Measurements from ENCODE around the gene ANP32D.
"Not testable (repeated sequence)": the region's sequence is repeated elsewhere in the genome, so short reads cannot be mapped to it uniquely, and the experiment has no call there.

ANP32D gene

GRCh38 chr12:48472259-48472658, at the start of gene ANP32D:
ANP32D (plus strand) TSS chr12:48472559; CDS start chr12:48472665, 106 bp downstream.
- H3K9me3 ChIP-seq (ENCODE audit: control insufficient read depth, insufficient read depth, low read depth, low read length), result no peaks in the 10 kb centered on the region
- no peak within 1 kb of the TSS for H3K4me3 ChIP-seq (ENCODE audit: low read depth, low read length)
- ChIA-PET CTCF (no interaction called here), POLR2A (no interaction called here)
- H3K27ac ChIP-seq (ENCODE audit: extremely low read depth, low read depth, low read length), result no peak within 1 kb of the TSS
- H3K36me3 ChIP-seq (ENCODE audit: control insufficient read depth in 2 of 2, insufficient read depth in 1 of 2, low read length in 2 of 2), result no peaks in the 10 kb centered on the region
- TF ChIP-seq ZNF654 (tag by site-specific recombination; IDR thresholded peaks at IDR 0.05; ENCODE audit: low read depth) (no peak), ZNF837 (tag by site-specific recombination; IDR thresholded peaks at IDR 0.05) (no peak), ZFP69B (tag by site-specific recombination; IDR thresholded peaks at IDR 0.05) (no peak), ZNF623 (tag by site-specific recombination; IDR thresholded peaks at IDR 0.05) (no peak), IKZF3 (tag by site-specific recombination; IDR thresholded peaks at IDR 0.05) (no peak), ZNF521 (tag by site-specific recombination; IDR thresholded peaks at IDR 0.05) (no peak), ZNF555 (tag by site-specific recombination; conservative IDR thresholded peaks at IDR 0.05) (no peak), WT1 (tag by site-specific recombination; IDR thresholded peaks at IDR 0.05) (no peak), ZNF23 (tag by site-specific recombination; IDR thresholded peaks at IDR 0.05; ENCODE audit: borderline replicate concordance) (no peak)
- no peaks in the 10 kb centered on the region for H3K4me1 ChIP-seq (ENCODE audit: control insufficient read depth, insufficient read depth, low read length)

- CTCF ChIA-PET, result no interaction called here
- H3K4me1 ChIP-seq (ENCODE audit: control insufficient read depth, insufficient read depth, low read length), result no peaks in the 10 kb centered on the region
- no peaks in the 10 kb centered on the region for H3K36me3 ChIP-seq (ENCODE audit: control insufficient read depth in 2 of 2, insufficient read depth in 1 of 2, low read length in 2 of 2)
- H3K9me3 ChIP-seq (ENCODE audit: control insufficient read depth, insufficient read depth, low read depth, low read length), result no peaks in the 10 kb centered on the region
- H3K4me3 ChIP-seq (ENCODE audit: low read depth, low read length), result no peak overlapping the region
- no peak overlapping the region for H3K27ac ChIP-seq (ENCODE audit: extremely low read depth, low read depth, low read length)
- TF ChIP-seq HOXA7 (CRISPR knock-in tag; IDR thresholded peaks at IDR 0.05; ENCODE audit: borderline replicate concordance), result no peak
- TF ChIP-seq PBX3 (CRISPR knock-in tag; IDR thresholded peaks at IDR 0.05), result no peak
- no peak for TF ChIP-seq ZNF645 (tag by site-specific recombination; IDR thresholded peaks at IDR 0.05)
- TF ChIP-seq ZNF501 (tag by site-specific recombination; IDR thresholded peaks at IDR 0.05), result no peak
- POLR2A ChIA-PET, result no interaction called here
These were observed 49.2 kb upstream of the ANP32D start for GRCh38 chr12:48423171-48423570.

GRCh38 chr12:48424644-48425043, 47.7 kb upstream of the ANP32D start:
- H3K9me3 ChIP-seq (ENCODE audit: control insufficient read depth, insufficient read depth, low read depth, low read length), result no peaks in the 10 kb centered on the region
- H3K4me1 ChIP-seq (ENCODE audit: control insufficient read depth, insufficient read depth, low read length), result no peaks in the 10 kb centered on the region
- H3K27ac ChIP-seq (ENCODE audit: extremely low read depth, low read depth, low read length), result no peak overlapping the region
- CTCF ChIA-PET, result no interaction called here
- no peaks in the 10 kb centered on the region for H3K36me3 ChIP-seq (ENCODE audit: control insufficient read depth in 2 of 2, insufficient read depth in 1 of 2, low read length in 2 of 2)
- no peak for TF ChIP-seq ZNF155 (tag by site-specific recombination; IDR thresholded peaks at IDR 0.05)
- TF ChIP-seq ZNF596 (tag by site-specific recombination; IDR thresholded peaks at IDR 0.05), result no peak
- TF ChIP-seq ZNF140 (tag by site-specific recombination; IDR thresholded peaks at IDR 0.05), result no peak
- no peak for TF ChIP-seq ZNF600 (tag by site-specific recombination; IDR thresholded peaks at IDR 0.05)
- no peak for TF ChIP-seq ZNF366 (tag by site-specific recombination; conservative IDR thresholded peaks at IDR 0.05)
- no peak for TF ChIP-seq ZNF692 (tag by site-specific recombination; IDR thresholded peaks at IDR 0.05)
- TF ChIP-seq ZNF529 (tag by site-specific recombination; IDR thresholded peaks at IDR 0.05; ENCODE audit: insufficient replicate concordance), result no peak
- TF ChIP-seq SCRT2 (tag by site-specific recombination; IDR thresholded peaks at IDR 0.05), result no peak
- no peak overlapping the region for H3K4me3 ChIP-seq (ENCODE audit: low read depth, low read length)
- POLR2A ChIA-PET, result no interaction called here

GRCh38 chr12:48434016-48434415, 38.3 kb upstream of the ANP32D start:
- H3K4me1 ChIP-seq (ENCODE audit: control insufficient read depth, insufficient read depth, low read length); H3K4me3 ChIP-seq (ENCODE audit: low read depth, low read length); POLR2A ChIA-PET; H3K36me3 ChIP-seq (ENCODE audit: control insufficient read depth in 2 of 2, insufficient read depth in 1 of 2, low read length in 2 of 2); CTCF ChIA-PET; H3K27ac ChIP-seq (ENCODE audit: extremely low read depth, low read depth, low read length); H3K9me3 ChIP-seq (ENCODE audit: control insufficient read depth, insufficient read depth, low read depth, low read length): not testable (repeated sequence)

Data from HEK293 (cell line).